ENCODE data around the gene PARD6B. TPM values are rescaled to one million over a fixed set of nuclear protein-coding genes. Genes with fewer than 3 reads are reported as not detected.

PARD6B gene
- total and polyA plus RNA-seq, 2 of the 4 experiments (the other 2 are of a cell fraction), result 0.17 to 0.90 TPM

DNA sequence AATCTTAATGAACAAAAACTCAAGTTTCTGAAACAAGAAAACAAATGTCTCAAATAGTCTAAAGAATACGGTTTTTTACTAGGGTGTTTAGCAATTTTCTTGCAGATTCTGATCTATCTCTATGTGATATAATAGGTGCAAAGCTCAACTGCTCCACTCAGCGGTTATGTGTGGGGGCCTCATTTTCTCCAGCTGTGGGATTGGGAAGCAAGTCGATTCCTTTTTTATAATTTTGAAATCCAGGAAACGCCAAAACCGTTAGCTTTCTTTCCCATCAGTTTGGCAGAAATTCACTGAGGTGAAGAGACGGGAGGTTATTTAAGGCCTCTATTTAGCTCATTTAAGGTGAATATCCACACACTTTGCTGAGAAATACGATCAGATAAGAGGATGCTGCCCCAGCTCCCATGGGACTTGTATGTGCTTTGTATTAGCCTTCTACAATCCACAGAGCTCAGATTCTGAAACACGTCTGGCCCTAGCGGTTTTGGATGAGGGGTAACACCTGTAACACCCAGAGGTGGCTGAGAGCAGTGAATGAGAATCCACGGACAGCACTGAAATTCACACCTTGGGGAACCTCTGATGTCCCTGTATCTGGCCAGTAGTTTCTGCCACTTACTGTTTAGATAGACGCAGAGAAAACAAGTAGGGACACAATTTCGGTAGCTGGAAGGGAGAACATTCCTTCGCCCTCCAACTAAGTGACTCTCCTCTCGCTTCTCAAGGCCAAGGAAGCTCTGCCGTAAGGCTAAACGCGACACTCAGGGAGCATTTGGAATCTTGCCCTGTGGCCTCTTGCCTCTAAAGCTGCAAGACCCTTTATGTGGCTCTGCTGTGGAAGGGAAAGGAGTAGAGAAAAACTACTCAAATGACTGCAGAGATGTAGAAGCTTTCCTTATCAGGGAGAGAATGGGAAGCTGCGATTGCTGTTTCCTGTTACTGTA, 56.9 kb downstream of the PARD6B start:
- no TSS peak for BruUV-seq (replicated peaks)
- Histone ChIP-seq H2BK5ac (ENCODE audit: low read depth, low read length, poor library complexity, severe bottlenecking) (no peak overlapping the region), H3K56ac (ENCODE audit: extremely low read depth, insufficient read depth, low read length) (no peak overlapping the region), H2AK9ac (replicated peaks; ENCODE audit: low read depth, low read length, poor library complexity) (no peak overlapping the region), H3K4me3 (ENCODE audit: insufficient read depth, low read depth, low read length) (no peak overlapping the region), H4K91ac (ENCODE audit: insufficient read depth, low read depth, low read length) (peak overlapping the region; percentile 58), H3K4me2 (ENCODE audit: low read depth, low read length) (peak overlapping the region; percentile 18; the same call in 1 of the 2 replicates), H2AFZ (replicated peaks; ENCODE audit: low read length, poor library complexity) (peak overlapping the region; percentile 86), H2BK20ac (ENCODE audit: low read depth, low read length) (peak overlapping the region; percentile 47), H2BK15ac (ENCODE audit: low read depth, low read length) (peak overlapping the region; percentile 30; the same call in 1 of the 3 replicates), H3K4me1 (ENCODE audit: control insufficient read depth, insufficient read depth, low read length) (peaks cover 15% of the 10 kb centered on the region), H3K14ac (replicated peaks; ENCODE audit: low read depth, low read length) (peak overlapping the region; percentile 51), H2BK120ac (ENCODE audit: low read depth, low read length) (peak overlapping the region; percentile 63), H3K9me1 (ENCODE audit: insufficient read depth, low read length) (peaks cover 4% of the 10 kb centered on the region), H3K79me1 (ENCODE audit: low read depth in 1 of 2, low read length in 2 of 2) (no peaks in the 10 kb centered on the region; a peak in 1 of 4 replicates), H3K36me3 (ENCODE audit: control insufficient read depth, insufficient read depth, low read length) (no peaks in the 10 kb centered on the region), H3K23ac (ENCODE audit: low read depth, low read length) (peak overlapping the region; percentile 23; the same call in 1 of the 2 replicates), H4K5ac (ENCODE audit: low read depth, low read length) (peak overlapping the region; percentile 92), H3K9ac (ENCODE audit: low read depth, low read length) (peak overlapping the region; percentile 20; the same call in 1 of the 2 replicates), H2AK5ac (ENCODE audit: low read depth, low read length) (peak overlapping the region; percentile 2; the same call in 1 of the 2 replicates), H3K27ac (ENCODE audit: insufficient read depth, low read length) (no peak overlapping the region; the same call in 1 of the 2 replicates), H4K20me1 (ENCODE audit: insufficient read depth, low read length) (no peaks in the 10 kb centered on the region), H3K18ac (ENCODE audit: low read depth, low read length) (peak overlapping the region; percentile 62), H4K8ac (ENCODE audit: low read depth in 2 of 2, low read length in 2 of 2) (peak overlapping the region; percentile 30 to 71; a peak in 3 of 4 replicates), H3K27me3 (ENCODE audit: control insufficient read depth, insufficient read depth, low read length) (no peaks in the 10 kb centered on the region), H3K9me3 (ENCODE audit: control insufficient read depth, insufficient read depth, low read length) (no peaks in the 10 kb centered on the region), H3K4ac (ENCODE audit: low read depth, low read length) (peak overlapping the region; percentile 33; the same call in 1 of the 2 replicates)
- ATAC-seq (ENCODE audit: low read depth) (0 out of 2 replicates have a peak, but pooled peaks have one; percentile 18), DNase-seq (peak; percentile 68)
- dilution Hi-C loops (cut with HindIII; ENCODE audit: low sequenced_read_pairs, unreplicated experiment), result no loop called here
- TF ChIP-seq, protein P1, sequence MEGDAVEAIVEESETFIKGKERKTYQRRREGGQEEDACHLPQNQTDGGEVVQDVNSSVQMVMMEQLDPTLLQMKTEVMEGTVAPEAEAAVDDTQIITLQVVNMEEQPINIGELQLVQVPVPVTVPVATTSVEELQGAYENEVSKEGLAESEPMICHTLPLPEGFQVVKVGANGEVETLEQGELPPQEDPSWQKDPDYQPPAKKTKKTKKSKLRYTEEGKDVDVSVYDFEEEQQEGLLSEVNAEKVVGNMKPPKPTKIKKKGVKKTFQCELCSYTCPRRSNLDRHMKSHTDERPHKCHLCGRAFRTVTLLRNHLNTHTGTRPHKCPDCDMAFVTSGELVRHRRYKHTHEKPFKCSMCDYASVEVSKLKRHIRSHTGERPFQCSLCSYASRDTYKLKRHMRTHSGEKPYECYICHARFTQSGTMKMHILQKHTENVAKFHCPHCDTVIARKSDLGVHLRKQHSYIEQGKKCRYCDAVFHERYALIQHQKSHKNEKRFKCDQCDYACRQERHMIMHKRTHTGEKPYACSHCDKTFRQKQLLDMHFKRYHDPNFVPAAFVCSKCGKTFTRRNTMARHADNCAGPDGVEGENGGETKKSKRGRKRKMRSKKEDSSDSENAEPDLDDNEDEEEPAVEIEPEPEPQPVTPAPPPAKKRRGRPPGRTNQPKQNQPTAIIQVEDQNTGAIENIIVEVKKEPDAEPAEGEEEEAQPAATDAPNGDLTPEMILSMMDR (conservative IDR thresholded peaks at IDR 0.05; ENCODE audit: low read depth, low read length), result peak; percentile 63
- TF ChIP-seq NFE2L2 (IDR thresholded peaks at IDR 0.05; ENCODE audit: low read depth, low read length), result no peak
- peak; percentile 62 for TF ChIP-seq RAD21 (IDR thresholded peaks at IDR 0.05; ENCODE audit: low read length)
- TF ChIP-seq RFX5 (IDR thresholded peaks at IDR 0.05; ENCODE audit: low read depth, low read length), result no peak
- TF ChIP-seq SMC3 (IDR thresholded peaks at IDR 0.05; ENCODE audit: low read depth, low read length), result peak; percentile 51
- intact Hi-C loops (cut with micrococcal nuclease), result loop anchor here (1.0 kb wide), 1 partner anchor 602 kb away; no protein-coding TSS in a partner anchor
- in situ Hi-C loops (cut with MboI; ENCODE audit: low sequenced_read_pairs), result loop anchor here (10.0 kb wide), 1 partner anchor 604 kb away; no protein-coding TSS in a partner anchor
- ChIA-PET POLR2A (ENCODE audit: unreplicated experiment) (interaction anchor here (0.7 to 0.9 kb wide), 2 partner anchors 9 to 14 kb away, joined by 4 to 9 read pairs; no protein-coding TSS in a partner anchor), CTCF (interaction anchor here (0.8 to 1.3 kb wide), 4 partner anchors 11 to 270 kb away, joined by 3 to 8 read pairs (median 3); partner anchors contain the start of gene ADNP)
- 60% methylated on average over 2 of the region's 18 CpGs; no CpG with 5 or more reads in 1 of the 2 experiments for WGBS, 2 experiments (ENCODE audit: extremely low coverage in 2 of 2, insufficient read length in 1 of 2)
